SK-MEL-5 (cell line): ENCODE results near the gene UBE2E1. TPM values are rescaled to one million over a fixed set of nuclear protein-coding genes. Genes with fewer than 3 reads are reported as not detected.

ENCODE experiments used
- DNase-seq: peaks from one replicate; pipeline ENCODE4 v3.0.0-alpha.2; 2016; ENCODE audit warnings: low read depth, low spot score
- in situ Hi-C: cut with HindIII; loops from 2 replicates; pipeline ENCODE4 v1.10.0; 2016; ENCODE audit warnings: low sequenced_read_pairs, high pct_unique_total_duplicates, low pct_unique_long_range_greater_than_20kb
- total RNA-seq: library from RNA; depleted of rRNA; stranded (reverse); fragments of >200 nt; shearing (Covaris generic); gene quantifications from 2 replicates; pipeline ENCODE4 v1.2.3, GENCODE V29; 2014

Gene UBE2E1
- total RNA-seq, 1 experiment from 2014 or later: 158 TPM

- in situ Hi-C loops: no loop called here
- DNase-seq: no peak
Measured at GRCh38 chr3:23785097-23785645, 20.6 kb upstream of the UBE2E1 start.

- DNase-seq: no peak
- in situ Hi-C loops: no loop called here
Measured at GRCh38 chr3:23785882-23786281, 19.9 kb upstream of the UBE2E1 start.

DNA sequence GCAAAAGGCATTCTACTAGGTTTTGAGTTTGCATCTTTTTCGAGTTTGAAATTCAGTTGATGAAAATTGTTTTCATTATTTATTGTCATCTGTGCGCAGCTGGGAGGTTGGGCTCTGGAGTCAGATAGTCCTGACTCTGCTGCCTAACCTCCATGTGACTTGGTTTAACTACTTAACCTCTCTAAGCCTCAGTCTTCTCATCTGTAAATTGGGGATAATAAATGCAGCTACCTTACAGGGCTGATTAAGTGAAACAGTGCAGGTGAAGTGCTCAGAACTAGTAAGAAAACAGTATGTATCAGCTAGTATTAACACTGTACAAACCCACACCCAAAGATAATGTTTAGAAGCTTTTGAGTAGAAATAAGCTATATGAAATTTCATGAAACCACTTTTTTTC lies 14.1 kb upstream of the UBE2E1 start:
- in situ Hi-C loops: no loop called here
- DNase-seq: no peak

DNA sequence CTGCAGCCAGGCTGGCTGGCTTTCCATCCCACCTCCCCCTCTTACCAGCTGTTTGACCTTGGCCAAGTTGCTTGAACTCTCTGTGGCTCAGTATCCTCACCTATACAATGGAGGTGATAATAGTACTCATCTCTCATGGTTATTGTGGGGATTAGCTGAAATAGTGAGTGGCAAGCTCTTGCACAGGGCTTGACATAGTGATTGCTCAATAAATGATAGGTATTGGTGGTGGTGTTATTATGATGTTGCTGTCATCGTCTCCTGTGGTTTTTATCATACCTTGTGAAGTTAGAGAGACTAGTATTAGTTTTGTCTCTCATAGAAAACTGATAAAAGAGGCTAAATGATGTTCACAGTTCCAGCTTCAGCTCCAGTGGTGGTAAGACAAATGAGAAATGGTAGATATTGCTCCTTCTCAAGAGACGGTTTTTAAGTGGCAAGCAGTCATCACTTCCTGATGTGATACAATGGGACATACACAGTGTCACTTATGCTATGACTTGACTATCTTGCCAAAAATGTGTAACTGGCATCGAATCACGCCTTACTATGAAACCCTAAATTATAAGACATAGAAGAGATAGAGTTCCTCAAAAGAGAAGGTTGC lies 12.1 kb upstream of the UBE2E1 start:
- no peak for DNase-seq
- in situ Hi-C loops: no loop called here

DNA sequence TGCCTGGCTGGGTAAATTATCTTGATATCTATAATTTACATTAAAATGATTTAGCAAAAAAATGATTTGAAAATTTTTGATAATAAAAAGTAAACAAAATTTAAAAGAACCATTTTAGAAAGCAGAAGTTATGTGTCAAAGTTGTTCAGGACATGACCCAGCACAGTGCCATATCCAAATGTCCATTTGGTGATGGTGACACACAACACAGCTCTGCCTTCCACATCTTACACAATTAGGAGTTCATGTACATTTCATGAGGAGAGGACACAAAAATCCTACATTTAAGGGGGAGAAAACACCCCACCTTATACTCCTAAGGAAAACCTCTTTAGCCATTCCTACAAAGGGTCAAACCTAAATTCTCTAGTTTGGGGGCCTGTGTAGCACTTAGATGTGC lies 10.7 kb upstream of the UBE2E1 start:
- in situ Hi-C loops: no loop called here
- no peak for DNase-seq

DNA sequence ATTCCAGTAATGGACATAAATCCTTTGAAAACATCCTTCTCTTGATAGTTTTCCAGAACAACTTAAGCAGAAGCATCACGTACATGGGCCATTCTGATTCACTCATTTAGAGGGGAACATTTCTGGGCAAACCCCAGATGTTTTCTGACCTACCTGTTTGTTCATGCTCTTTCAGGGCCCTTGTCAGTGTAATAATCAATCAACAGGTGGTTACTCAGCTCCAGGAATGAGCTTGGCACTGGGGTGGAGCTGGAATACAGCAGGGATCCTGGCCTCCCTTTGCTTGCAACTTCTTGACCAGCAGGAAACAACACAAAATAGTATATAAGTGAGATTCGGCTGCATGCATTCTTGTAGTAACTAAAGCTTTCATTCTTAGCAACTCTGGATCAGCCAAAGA lies 9.2 kb upstream of the UBE2E1 start:
- in situ Hi-C loops: no loop called here
- DNase-seq: no peak

DNA sequence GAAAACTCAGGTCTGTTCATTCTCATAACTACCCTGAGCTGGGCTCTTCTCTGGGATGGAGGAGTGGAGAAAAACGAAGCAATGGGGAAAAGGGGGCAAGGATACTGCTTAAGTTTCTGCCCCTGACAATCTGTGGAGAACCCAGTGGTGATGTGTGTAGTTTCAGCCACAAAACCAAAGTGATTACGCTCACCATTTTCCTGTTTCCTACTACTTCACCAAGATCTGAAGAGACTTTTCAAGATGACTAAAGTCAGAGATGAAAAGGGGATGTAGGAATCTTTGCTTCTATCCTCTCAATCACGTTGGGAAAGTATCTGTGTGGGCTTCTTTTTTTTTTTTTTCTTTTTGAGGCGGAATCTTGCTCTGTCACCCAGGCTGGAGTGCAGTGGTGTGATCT lies 8.3 kb upstream of the UBE2E1 start:
- no peak for DNase-seq
- in situ Hi-C loops: no loop called here

GRCh38 chr3:23798456-23798855 lies 7.3 kb upstream of the UBE2E1 start:
- in situ Hi-C loops: no loop called here

GRCh38 chr3:23798876-23799275 lies 6.9 kb upstream of the UBE2E1 start:
- no peak for DNase-seq
- in situ Hi-C loops: no loop called here

More at GRCh38 chr3:23798456-23798855, 7.3 kb upstream of the UBE2E1 start:
- no peak for DNase-seq

DNA sequence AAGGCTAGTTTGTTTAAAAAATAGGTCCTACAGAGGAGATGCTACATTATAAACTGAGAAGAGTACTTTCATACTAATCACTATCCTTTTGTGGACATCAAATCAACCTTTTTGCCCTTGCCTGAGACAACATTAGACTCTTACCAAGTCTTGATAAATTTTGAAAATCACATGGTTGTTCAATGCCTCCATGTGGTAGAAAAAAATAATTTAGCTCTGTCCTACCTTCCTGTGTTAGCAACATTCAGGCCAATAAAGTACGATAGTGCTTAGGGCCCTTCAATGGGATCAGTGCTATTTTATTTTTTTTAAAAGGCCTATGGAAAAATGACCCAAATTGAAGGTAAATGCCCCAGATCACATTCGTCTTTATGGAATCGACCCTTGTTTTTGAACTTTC lies 5.0 kb upstream of the UBE2E1 start:
- peak; percentile 62 for DNase-seq

GRCh38 chr3:23804441-23805209 lies 1.1 kb upstream of the UBE2E1 start:
- in situ Hi-C loops: no loop called here
- DNase-seq: no peak

More for the DNA sequence above, 5.0 kb upstream of the UBE2E1 start:
- in situ Hi-C loops: no loop called here

GRCh38 chr3:23805210-23805632 lies 534 bp upstream of the UBE2E1 start:
- in situ Hi-C loops: no loop called here
- DNase-seq: no peak

- DNase-seq: no peak
- in situ Hi-C loops: no loop called here
Measured at GRCh38 chr3:23806534-23807423, 1.0 kb downstream of the UBE2E1 start.

GRCh38 chr3:23807424-23808015 lies 1.8 kb downstream of the UBE2E1 start:
- no peak for DNase-seq
- in situ Hi-C loops: no loop called here

DNA sequence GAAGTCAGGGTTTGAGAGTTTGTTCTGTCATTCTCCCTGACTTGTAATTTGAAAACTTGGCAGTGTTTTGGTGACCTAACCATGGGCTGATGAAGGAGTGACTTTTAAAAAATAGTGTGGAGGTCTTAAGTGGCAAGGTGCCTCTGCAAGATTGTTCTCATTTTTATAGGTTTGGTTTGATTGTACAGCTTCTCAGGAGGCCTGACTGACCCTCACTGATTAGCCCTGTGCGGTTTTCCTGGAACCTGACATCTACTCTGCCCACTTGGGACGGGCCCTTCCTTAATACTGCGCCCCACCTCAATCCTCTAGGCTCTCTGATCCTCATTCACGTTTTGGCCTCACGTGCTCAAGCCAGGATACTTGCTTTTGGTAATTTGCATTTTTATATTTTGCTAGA lies 2.8 kb downstream of the UBE2E1 start:
- in situ Hi-C loops: no loop called here
- DNase-seq: no peak

DNA sequence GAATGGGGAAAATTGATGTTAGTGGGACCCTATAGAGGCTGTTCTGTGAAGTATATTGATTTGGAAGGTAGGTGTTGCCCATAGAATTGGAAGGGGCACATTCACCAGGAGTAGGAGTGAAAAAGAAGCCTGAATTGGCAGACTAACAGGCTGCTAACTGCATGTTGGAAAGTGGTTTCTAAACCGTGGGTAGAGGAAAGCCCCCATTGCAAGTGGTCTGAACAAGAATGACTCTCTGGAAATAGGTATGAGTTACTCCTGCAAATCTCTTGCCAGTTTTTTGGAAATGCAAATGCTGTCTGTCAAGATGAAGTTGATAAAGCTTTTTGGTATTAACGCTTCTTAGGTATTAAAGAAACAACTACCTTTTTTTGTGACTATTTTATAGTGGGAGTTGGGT lies 3.5 kb downstream of the UBE2E1 start:
- in situ Hi-C loops: no loop called here
- DNase-seq: no peak

DNA sequence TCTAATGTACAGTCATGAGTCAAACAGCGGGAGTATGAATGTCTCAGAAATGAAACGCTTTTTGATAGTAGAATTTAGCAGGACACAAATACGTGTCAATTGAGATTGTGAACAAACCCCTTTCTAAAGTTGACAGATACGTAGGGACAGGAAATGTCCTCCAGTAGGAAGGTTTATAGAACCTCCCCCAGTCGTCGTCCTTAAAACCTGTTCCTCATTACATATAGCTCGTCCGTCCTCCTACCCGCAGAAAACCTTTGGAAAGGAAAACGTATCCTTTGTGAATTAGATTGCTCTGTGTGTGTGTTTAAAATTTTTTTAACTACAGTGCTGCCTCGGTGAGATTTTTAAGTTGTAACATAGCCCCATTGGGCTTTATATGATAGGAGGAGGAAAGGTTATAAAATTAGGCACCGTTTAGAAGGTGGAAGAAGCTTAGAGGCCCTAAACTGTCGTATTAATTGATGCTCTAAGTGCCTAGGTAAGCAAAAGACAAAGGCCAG lies 4.1 kb downstream of the UBE2E1 start:
- no peak for DNase-seq
- in situ Hi-C loops: no loop called here
